Smooth muscle cell (in vitro differentiated cells): Measurements from ENCODE around the gene PTGDR2. TPM values are rescaled to one million over a fixed set of nuclear protein-coding genes. Genes with fewer than 3 reads are reported as not detected.

Experiments used
- DNase-seq: peaks from one replicate; lab custom pipeline; 2025; ENCODE audit not compliant: unreplicated experiment; lab: John Stamatoyannopoulos, UW
- H2AFZ ChIP-seq: fragments of 200-600 bp; sonication (generic); 2 replicates; pipeline ENCODE4 v1.6.0; 2016; ENCODE audit warnings: antibody characterized with exemption, low read depth, mild to moderate bottlenecking
- H3F3A ChIP-seq: fragments of 200-600 bp; sonication (generic); 2 replicates; pipeline ENCODE4 v1.6.0; 2017; ENCODE audit warnings: antibody characterized with exemption, low read depth
- H3K27ac ChIP-seq: fragments of 200-600 bp; sonication (generic); 2 replicates; pipeline ENCODE4 v1.5.1; 2016; ENCODE audit warnings: low read depth, mild to moderate bottlenecking
- H3K27me3 ChIP-seq: fragments of 200-600 bp; sonication (generic); 2 replicates; pipeline ENCODE4 v1.6.1; 2016; ENCODE audit warnings: low read depth, mild to moderate bottlenecking
- H3K36me3 ChIP-seq: fragments of 200-600 bp; sonication (generic); 2 replicates; pipeline ENCODE4 v1.5.1; 2016; ENCODE audit warnings: low read depth
- H3K4me1 ChIP-seq: fragments of 200-600 bp; sonication (generic); 2 replicates; pipeline ENCODE4 v1.5.1; 2016; ENCODE audit warnings: low read depth
- H3K4me2 ChIP-seq: fragments of 200-600 bp; sonication (generic); 2 replicates; pipeline ENCODE4 v1.6.0; 2016; ENCODE audit warnings: mild to moderate bottlenecking
- H3K4me3 ChIP-seq: fragments of 200-600 bp; sonication (generic); 2 replicates; pipeline ENCODE4 v1.5.1; 2016; ENCODE audit warnings: mild to moderate bottlenecking
- H3K79me2 ChIP-seq: fragments of 200-600 bp; sonication (generic); 2 replicates; pipeline ENCODE4 v1.6.0; 2016; ENCODE audit warnings: low read depth, mild to moderate bottlenecking
- H3K9ac ChIP-seq: fragments of 200-600 bp; sonication (generic); 2 replicates; pipeline ENCODE4 v1.6.0; 2016; ENCODE audit warnings: low read depth
- H3K9me3 ChIP-seq: fragments of 200-600 bp; sonication (generic); replicated peaks from 2 replicates; pipeline ENCODE4 v1.5.1; 2016; ENCODE audit warnings: low read depth
- H4K20me1 ChIP-seq: fragments of 200-600 bp; sonication (generic); 2 replicates; pipeline ENCODE4 v1.6.0; 2016; ENCODE audit warnings: low read depth
- WGBS: methylation state at CpG from one replicate; pipeline ENCODE4 v1.1.7; 2016; ENCODE audit warnings: low lambda C conversion rate; 5-methylcytosine and 5-hydroxymethylcytosine counted together
- polyA plus RNA-seq: library from polyadenylated mRNA; unstranded; fragments of >200 nt; fragmentation: Nextera tagmentation; extraction: Ambion mirVana; gene quantifications from 2 replicates; pipeline ENCODE4 v1.2.1, GENCODE V29; 2016
- total RNA-seq: library from RNA; depleted of rRNA; stranded (reverse); fragments of >200 nt; gene quantifications from 2 replicates; pipeline ENCODE4 v1.2.3, GENCODE V29; 2014
- TF ChIP-seq, protein P1 (sequence below): fragments of 200-600 bp; sonication (generic); IDR thresholded peaks from 2 replicates; pipeline ENCODE4 v1.5.1; 2017; ENCODE audit warnings: borderline replicate concordance, mild to moderate bottlenecking, antibody characterized with exemption; ENCODE audit not compliant: insufficient read depth, poor library complexity, severe bottlenecking

PTGDR2 gene
- total and polyA plus RNA-seq, 2 experiments from 2014 or later, result 0.04 to 0.08 TPM

DNA sequence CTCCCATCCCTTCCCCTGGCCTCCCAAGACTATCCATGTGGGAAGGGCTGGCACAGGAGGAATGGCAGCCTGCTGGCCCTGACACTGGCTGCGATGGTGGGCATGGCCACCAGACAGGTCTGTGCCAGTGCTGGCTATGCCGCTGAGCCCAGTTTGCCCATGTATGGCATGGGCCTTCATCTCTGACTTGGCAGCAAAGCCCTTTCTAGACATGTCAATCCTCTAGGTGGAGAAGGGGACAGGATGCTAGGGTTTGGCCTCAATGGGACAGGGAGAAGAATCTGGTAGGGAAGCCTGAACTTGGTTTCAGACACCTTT, 20.4 kb upstream of the PTGDR2 start:
- 93% methylated on average over 2 of the region's 2 CpGs for WGBS
- Histone ChIP-seq H3K9ac (no peak overlapping the region), H3F3A (no peaks in the 10 kb centered on the region), H3K4me2 (no peak overlapping the region), H4K20me1 (no peaks in the 10 kb centered on the region), H3K27ac (no peak overlapping the region), H3K79me2 (no peaks in the 10 kb centered on the region), H3K9me3 (no peaks in the 10 kb centered on the region), H3K4me1 (no peaks in the 10 kb centered on the region), H3K4me3 (no peak overlapping the region), H3K36me3 (no peaks in the 10 kb centered on the region), H2AFZ (no peak overlapping the region), H3K27me3 (no peaks in the 10 kb centered on the region)
- DNase-seq, result no peak
- TF ChIP-seq, protein P1, sequence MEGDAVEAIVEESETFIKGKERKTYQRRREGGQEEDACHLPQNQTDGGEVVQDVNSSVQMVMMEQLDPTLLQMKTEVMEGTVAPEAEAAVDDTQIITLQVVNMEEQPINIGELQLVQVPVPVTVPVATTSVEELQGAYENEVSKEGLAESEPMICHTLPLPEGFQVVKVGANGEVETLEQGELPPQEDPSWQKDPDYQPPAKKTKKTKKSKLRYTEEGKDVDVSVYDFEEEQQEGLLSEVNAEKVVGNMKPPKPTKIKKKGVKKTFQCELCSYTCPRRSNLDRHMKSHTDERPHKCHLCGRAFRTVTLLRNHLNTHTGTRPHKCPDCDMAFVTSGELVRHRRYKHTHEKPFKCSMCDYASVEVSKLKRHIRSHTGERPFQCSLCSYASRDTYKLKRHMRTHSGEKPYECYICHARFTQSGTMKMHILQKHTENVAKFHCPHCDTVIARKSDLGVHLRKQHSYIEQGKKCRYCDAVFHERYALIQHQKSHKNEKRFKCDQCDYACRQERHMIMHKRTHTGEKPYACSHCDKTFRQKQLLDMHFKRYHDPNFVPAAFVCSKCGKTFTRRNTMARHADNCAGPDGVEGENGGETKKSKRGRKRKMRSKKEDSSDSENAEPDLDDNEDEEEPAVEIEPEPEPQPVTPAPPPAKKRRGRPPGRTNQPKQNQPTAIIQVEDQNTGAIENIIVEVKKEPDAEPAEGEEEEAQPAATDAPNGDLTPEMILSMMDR, result no peak

DNA sequence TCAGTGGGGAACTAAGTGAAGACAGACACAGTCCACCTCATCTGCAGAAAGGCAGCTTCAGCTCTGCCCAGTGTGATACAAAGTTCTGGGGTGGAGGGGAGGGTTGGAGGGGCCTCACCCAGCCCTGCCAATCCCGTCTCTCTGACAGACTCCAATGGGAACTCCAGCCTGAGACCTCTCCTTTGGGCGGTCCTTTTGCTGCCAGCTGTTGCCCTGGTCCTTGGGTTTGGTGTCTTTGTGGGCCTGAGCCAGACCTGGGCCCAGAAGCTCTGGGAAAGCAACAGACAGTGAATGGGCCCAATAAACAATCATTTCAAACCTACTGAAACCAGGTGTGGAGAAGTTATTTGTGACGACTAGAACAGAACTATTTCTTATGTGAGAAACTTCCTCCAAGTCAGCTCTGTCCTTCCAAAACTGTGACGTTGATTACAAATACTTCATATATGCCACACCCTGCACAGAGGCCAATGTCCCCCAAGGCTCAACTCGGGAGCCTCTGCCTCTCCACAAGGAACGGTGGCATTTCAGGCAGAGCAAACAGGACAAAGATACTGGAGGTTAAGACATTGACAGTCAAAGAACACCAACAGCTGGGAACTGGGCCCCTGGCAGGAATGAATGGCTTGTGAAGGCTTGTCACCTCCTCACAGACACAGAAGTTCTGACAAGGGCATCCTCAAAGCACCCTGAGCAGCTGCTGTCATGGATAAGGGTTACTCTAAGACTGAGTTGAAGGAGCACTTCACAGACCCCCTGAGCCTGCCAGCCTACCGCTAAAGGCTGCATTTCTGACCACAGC, 19.8 kb upstream of the PTGDR2 start:
- Histone ChIP-seq H3K4me2 (no peak overlapping the region), H3K9ac (no peak overlapping the region), H3K36me3 (no peaks in the 10 kb centered on the region), H2AFZ (no peak overlapping the region), H3K27ac (no peak overlapping the region), H3K4me3 (no peak overlapping the region), H3K4me1 (no peaks in the 10 kb centered on the region), H3K79me2 (no peaks in the 10 kb centered on the region), H3F3A (no peaks in the 10 kb centered on the region), H3K27me3 (no peaks in the 10 kb centered on the region), H3K9me3 (no peaks in the 10 kb centered on the region), H4K20me1 (no peaks in the 10 kb centered on the region)
- DNase-seq, result no peak
- TF ChIP-seq, protein P1, result no peak
- 96% methylated on average over 7 of the region's 7 CpGs for WGBS

DNA sequence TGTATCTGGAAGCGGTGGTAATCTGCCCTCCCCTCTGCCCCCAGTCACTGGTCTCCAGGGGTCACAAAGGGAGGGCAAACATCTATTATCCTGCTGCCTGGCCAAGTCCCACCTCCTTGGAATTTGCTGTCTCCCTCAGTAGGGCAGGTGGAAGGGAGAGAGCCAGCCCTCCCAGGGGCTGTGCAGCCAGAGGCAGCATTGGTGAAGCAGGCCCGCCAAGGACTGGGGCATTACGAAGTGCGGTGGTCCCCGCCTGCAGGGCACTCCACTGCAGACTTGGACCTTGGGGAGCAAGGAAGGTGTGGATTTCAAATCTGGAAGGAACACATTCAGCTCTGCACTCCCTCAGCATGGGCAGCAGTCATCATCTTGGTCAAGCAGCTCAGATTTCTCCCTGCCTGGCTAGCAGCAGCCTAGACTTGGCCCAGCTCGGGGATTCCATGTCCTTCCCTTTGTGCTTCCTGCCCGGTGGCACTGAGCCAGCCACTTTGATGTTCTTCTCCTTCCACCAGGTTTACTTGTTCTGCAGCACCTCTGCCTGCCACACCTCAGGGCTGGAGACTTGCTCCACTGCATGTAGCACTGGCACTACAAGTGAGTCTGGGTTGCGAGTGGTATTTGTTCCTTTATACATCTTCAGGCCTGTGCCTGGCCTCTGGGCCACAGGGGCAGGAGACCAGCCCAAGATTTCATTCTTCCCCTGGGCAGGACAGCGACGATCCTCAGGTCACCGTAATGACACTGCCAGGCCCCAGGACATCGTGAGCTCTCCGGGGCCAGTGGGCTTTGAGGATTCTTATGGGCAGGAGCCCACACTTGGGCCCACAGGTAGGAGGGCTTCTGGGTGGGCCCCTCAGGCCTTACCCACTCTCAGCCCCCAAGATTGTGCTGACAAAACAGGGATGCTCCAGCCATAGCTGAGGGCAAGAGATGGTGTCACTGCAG, 18.9 kb upstream of the PTGDR2 start:
- no peaks in the 10 kb centered on the region for H3F3A ChIP-seq
- WGBS, result 97% methylated on average over 13 of the region's 13 CpGs
- H3K36me3 ChIP-seq, result no peaks in the 10 kb centered on the region
- no peaks in the 10 kb centered on the region for H3K9me3 ChIP-seq
- H4K20me1 ChIP-seq, result no peaks in the 10 kb centered on the region
- TF ChIP-seq, protein P1, result no peak
- H3K9ac ChIP-seq, result no peak overlapping the region
- DNase-seq, result no peak
- no peak overlapping the region for H3K27ac ChIP-seq
- H3K4me2 ChIP-seq, result no peak overlapping the region
- H3K27me3 ChIP-seq, result no peaks in the 10 kb centered on the region
- H3K79me2 ChIP-seq, result no peaks in the 10 kb centered on the region
- H2AFZ ChIP-seq, result no peak overlapping the region
- H3K4me3 ChIP-seq, result no peak overlapping the region
- no peaks in the 10 kb centered on the region for H3K4me1 ChIP-seq
